Activated CD4-positive, alpha-beta memory T cell treated with anti-CD3 and anti-CD28 coated beads, Interleukin-2, amount 10 ng/mL, durations not matched to agents 7 days and 5 days (primary cell): ENCODE measurements around the gene GXYLT1. TPM values are rescaled to one million over a fixed set of nuclear protein-coding genes. Genes with fewer than 3 reads are reported as not detected.
"Not testable (repeated sequence)": the region's sequence is repeated elsewhere in the genome, so short reads cannot be mapped to it uniquely, and the experiment has no call there.

ENCODE experiments used
- CTCF ChIA-PET: fragments of 350-600 bp; sonication (Branson Sonifier 250); formaldehyde crosslinking; loops from one replicate; lab custom pipeline; 2021; ENCODE audit warnings: antibody characterized with exemption, inconsistent platforms; lab: Charles Lee
- POLR2A ChIA-PET: fragments of 350-600 bp; sonication (Branson Sonifier 250); formaldehyde crosslinking; loops from one replicate; lab custom pipeline; 2021; ENCODE audit warnings: antibody characterized with exemption; lab: Charles Lee
- DNase-seq: peaks from one replicate; pipeline ENCODE4 v3.0.0-alpha.2; 2020
- H3K27ac Mint-ChIP-seq: one replicate; pipeline ENCODE4 v1.8.0; 2021; ENCODE audit warnings: mild to moderate bottlenecking, mixed read lengths
- H3K27me3 Mint-ChIP-seq: one replicate; pipeline ENCODE4 v1.8.0; 2021; ENCODE audit warnings: mixed read lengths
- H3K36me3 Mint-ChIP-seq: one replicate; pipeline ENCODE4 v1.8.0; 2021; ENCODE audit warnings: low read depth, mixed read lengths
- H3K4me1 Mint-ChIP-seq: one replicate; pipeline ENCODE4 v1.8.0; 2021; ENCODE audit warnings: mixed read lengths
- H3K4me3 Mint-ChIP-seq: one replicate; pipeline ENCODE4 v1.8.0; 2021; ENCODE audit warnings: mild to moderate bottlenecking, mixed read lengths
- H3K9me3 Mint-ChIP-seq: one replicate; pipeline ENCODE4 v1.8.0; 2021; ENCODE audit warnings: mixed read lengths
- total RNA-seq, 2 experiments: library from RNA; stranded (reverse); gene quantifications; one replicate each; pipeline ENCODE4 v1.2.3, GENCODE V29; 2021

The GXYLT1 gene
- total RNA-seq: 1 to 10 TPM; 7.8 to 9.7 TPM

- DNase-seq: peak; percentile 82
- peaks cover 32% of the 10 kb centered on the region for H3K4me1 Mint-ChIP-seq
- H3K36me3 Mint-ChIP-seq: peaks cover 3% of the 10 kb centered on the region
- H3K27ac Mint-ChIP-seq: peak within 1 kb of the TSS; percentile 67
- ChIA-PET POLR2A (interaction anchor here (0.8 to 2.0 kb wide), 10 partner anchors 11 to 217 kb away, joined by 3 to 10 read pairs (median 4); partner anchors contain the start of gene YAF2), CTCF (interaction anchor here (0.6 to 1.3 kb wide), 5 partner anchors 11 to 187 kb away, joined by 3 to 5 read pairs (median 4); no protein-coding TSS in a partner anchor)
- peak within 1 kb of the TSS; percentile 90 for H3K4me3 Mint-ChIP-seq
- peaks cover 3% of the 10 kb centered on the region for H3K27me3 Mint-ChIP-seq
- H3K9me3 Mint-ChIP-seq: no peaks in the 10 kb centered on the region
Measured at GRCh38 chr12:42144408-42145196, at the start of gene GXYLT1. GXYLT1 (minus strand) TSS chr12:42144874; CDS start chr12:42144646, 228 bp downstream.

- Mint-ChIP-seq H3K4me1 (no peaks in the 10 kb centered on the region), H3K36me3 (peaks cover 17% of the 10 kb centered on the region), H3K4me3 (no peak overlapping the region), H3K9me3 (no peaks in the 10 kb centered on the region), H3K27me3 (no peaks in the 10 kb centered on the region), H3K27ac (no peak overlapping the region)
- CTCF ChIA-PET: no interaction called here
- POLR2A ChIA-PET: no interaction called here
- no peak for DNase-seq
Measured at GRCh38 chr12:42192686-42193085, 48.0 kb upstream of the GXYLT1 start.

- Mint-ChIP-seq H3K36me3 (peaks cover 17% of the 10 kb centered on the region), H3K4me1 (no peaks in the 10 kb centered on the region), H3K9me3 (no peaks in the 10 kb centered on the region), H3K27ac (no peak overlapping the region), H3K27me3 (no peaks in the 10 kb centered on the region), H3K4me3 (no peak overlapping the region)
- ChIA-PET POLR2A (no interaction called here), CTCF (no interaction called here)
- no peak for DNase-seq
Measured at GRCh38 chr12:42192258-42192657, 47.6 kb upstream of the GXYLT1 start.

- Mint-ChIP-seq H3K4me3 (no peak overlapping the region), H3K27ac (no peak overlapping the region), H3K4me1 (no peaks in the 10 kb centered on the region), H3K27me3 (no peaks in the 10 kb centered on the region), H3K36me3 (peaks cover 12% of the 10 kb centered on the region), H3K9me3 (no peaks in the 10 kb centered on the region)
- no peak for DNase-seq
- CTCF ChIA-PET: no interaction called here
- POLR2A ChIA-PET: no interaction called here
Measured at GRCh38 chr12:42190376-42190775, 45.7 kb upstream of the GXYLT1 start.

GRCh38 chr12:42188275-42188674 is 43.6 kb upstream of the GXYLT1 start:
- DNase-seq, H3K27me3 Mint-ChIP-seq, H3K9me3 Mint-ChIP-seq, H3K4me1 Mint-ChIP-seq, H3K4me3 Mint-ChIP-seq, H3K27ac Mint-ChIP-seq, POLR2A ChIA-PET: not testable (repeated sequence)
- peaks cover 20% of the 10 kb centered on the region for H3K36me3 Mint-ChIP-seq
- CTCF ChIA-PET: interaction anchor here (1.2 kb wide), 1 partner anchor 111 kb away, joined by 3 read pairs; no protein-coding TSS in a partner anchor

- H3K27me3 Mint-ChIP-seq: no peaks in the 10 kb centered on the region
- H3K4me1 Mint-ChIP-seq: no peaks in the 10 kb centered on the region
- CTCF ChIA-PET: interaction anchor here (1.2 kb wide), 1 partner anchor 111 kb away, joined by 3 read pairs; no protein-coding TSS in a partner anchor
- POLR2A ChIA-PET: no interaction called here
- no peak overlapping the region for H3K27ac Mint-ChIP-seq
- DNase-seq: no peak
- no peak overlapping the region for H3K4me3 Mint-ChIP-seq
- peaks cover 2% of the 10 kb centered on the region for H3K9me3 Mint-ChIP-seq
- peaks cover 23% of the 10 kb centered on the region for H3K36me3 Mint-ChIP-seq
Measured at GRCh38 chr12:42187799-42188198, 43.1 kb upstream of the GXYLT1 start.

- Mint-ChIP-seq H3K27me3 (no peaks in the 10 kb centered on the region), H3K36me3 (peaks cover 20% of the 10 kb centered on the region), H3K4me1 (no peaks in the 10 kb centered on the region), H3K4me3 (no peak overlapping the region), H3K27ac (no peak overlapping the region), H3K9me3 (peaks cover 2% of the 10 kb centered on the region)
- ChIA-PET CTCF (no interaction called here), POLR2A (no interaction called here)
- no peak for DNase-seq
Measured at GRCh38 chr12:42186793-42187192, 42.1 kb upstream of the GXYLT1 start.

GRCh38 chr12:42182394-42182793 is 37.7 kb upstream of the GXYLT1 start:
- no peaks in the 10 kb centered on the region for H3K4me1 Mint-ChIP-seq
- H3K27ac Mint-ChIP-seq: no peak overlapping the region
- no peaks in the 10 kb centered on the region for H3K27me3 Mint-ChIP-seq
- H3K4me3 Mint-ChIP-seq: no peak overlapping the region
- POLR2A ChIA-PET: no interaction called here
- peaks cover 27% of the 10 kb centered on the region for H3K36me3 Mint-ChIP-seq
- DNase-seq: no peak
- H3K9me3 Mint-ChIP-seq: peaks cover 2% of the 10 kb centered on the region
- CTCF ChIA-PET: no interaction called here

- ChIA-PET CTCF (interaction anchor here (1.1 kb wide), 1 partner anchor 110 kb away, joined by 5 read pairs; no protein-coding TSS in a partner anchor), POLR2A (no interaction called here)
- H3K36me3 Mint-ChIP-seq: peaks cover 37% of the 10 kb centered on the region
- no peaks in the 10 kb centered on the region for H3K4me1 Mint-ChIP-seq
- peaks cover 2% of the 10 kb centered on the region for H3K9me3 Mint-ChIP-seq
- no peak for DNase-seq
- H3K27me3 Mint-ChIP-seq: no peaks in the 10 kb centered on the region
- H3K27ac Mint-ChIP-seq: no peak overlapping the region
- H3K4me3 Mint-ChIP-seq: no peak overlapping the region
Measured at GRCh38 chr12:42180990-42181596, 36.4 kb upstream of the GXYLT1 start.

- no peak overlapping the region for H3K27ac Mint-ChIP-seq
- no peaks in the 10 kb centered on the region for H3K9me3 Mint-ChIP-seq
- no peak for DNase-seq
- H3K4me1 Mint-ChIP-seq: no peaks in the 10 kb centered on the region
- ChIA-PET CTCF (no interaction called here), POLR2A (no interaction called here)
- H3K4me3 Mint-ChIP-seq: no peak overlapping the region
- no peaks in the 10 kb centered on the region for H3K27me3 Mint-ChIP-seq
- peaks cover 31% of the 10 kb centered on the region for H3K36me3 Mint-ChIP-seq
Measured at GRCh38 chr12:42178101-42178500, 33.4 kb upstream of the GXYLT1 start.

GRCh38 chr12:42174978-42175377 is 30.3 kb upstream of the GXYLT1 start:
- no peaks in the 10 kb centered on the region for H3K9me3 Mint-ChIP-seq
- CTCF ChIA-PET: no interaction called here
- H3K4me3 Mint-ChIP-seq: no peak overlapping the region
- DNase-seq: no peak
- H3K36me3 Mint-ChIP-seq: peaks cover 28% of the 10 kb centered on the region
- H3K4me1 Mint-ChIP-seq: no peaks in the 10 kb centered on the region
- H3K27ac Mint-ChIP-seq: no peak overlapping the region
- no peaks in the 10 kb centered on the region for H3K27me3 Mint-ChIP-seq
- POLR2A ChIA-PET: no interaction called here

GRCh38 chr12:42173961-42174521 is 29.4 kb upstream of the GXYLT1 start:
- H3K4me3 Mint-ChIP-seq: no peak overlapping the region
- no peaks in the 10 kb centered on the region for H3K27me3 Mint-ChIP-seq
- no peak for DNase-seq
- ChIA-PET CTCF (no interaction called here), POLR2A (no interaction called here)
- no peaks in the 10 kb centered on the region for H3K4me1 Mint-ChIP-seq
- H3K9me3 Mint-ChIP-seq: no peaks in the 10 kb centered on the region
- peaks cover 27% of the 10 kb centered on the region for H3K36me3 Mint-ChIP-seq
- H3K27ac Mint-ChIP-seq: no peak overlapping the region
